WERI-Rb-1 (cell line): ENCODE data around the gene KIF24.

Experiments
- DNase-seq: peaks from one replicate; pipeline ENCODE4 v3.0.0-alpha.2; 2020
- H3K27ac ChIP-seq: fragments of 250-450 bp; sonication (Bioruptor Pico); 2 replicates; pipeline ENCODE4 v1.5.1; 2020; ENCODE audit warnings: mild to moderate bottlenecking, moderate library complexity
- H3K27me3 ChIP-seq: fragments of 250-450 bp; sonication (Bioruptor Pico); 2 replicates; pipeline ENCODE4 v1.5.1; 2021; ENCODE audit warnings: mild to moderate bottlenecking, low read depth, moderate library complexity; ENCODE audit not compliant: insufficient read depth, severe bottlenecking
- H3K36me3 ChIP-seq: fragments of 250-450 bp; sonication (Bioruptor Pico); 2 replicates; pipeline ENCODE4 v1.5.1; 2020; ENCODE audit warnings: mild to moderate bottlenecking, moderate library complexity
- H3K4me3 ChIP-seq: 2 replicates; pipeline ENCODE4 v1.5.1; 2011; ENCODE audit warnings: low read depth, mild to moderate bottlenecking, control low read depth, low read length
- H3K9me3 ChIP-seq: fragments of 250-450 bp; sonication (Bioruptor Pico); 2 replicates; pipeline ENCODE4 v1.5.1; 2021; ENCODE audit warnings: mild to moderate bottlenecking, moderate library complexity; ENCODE audit not compliant: severe bottlenecking
- TF ChIP-seq, protein P1 (sequence below): IDR thresholded peaks from 2 replicates; pipeline ENCODE4 v1.5.1; 2011; ENCODE audit warnings: low read depth, mild to moderate bottlenecking, control low read depth, inconsistent platforms, low read length

The KIF24 gene

GRCh38 chr9:34333836-34334235, 4.8 kb upstream of the KIF24 start:
- H3K9me3 ChIP-seq, result no peaks in the 10 kb centered on the region
- H3K4me3 ChIP-seq, result no peak overlapping the region
- TF ChIP-seq, protein P1, sequence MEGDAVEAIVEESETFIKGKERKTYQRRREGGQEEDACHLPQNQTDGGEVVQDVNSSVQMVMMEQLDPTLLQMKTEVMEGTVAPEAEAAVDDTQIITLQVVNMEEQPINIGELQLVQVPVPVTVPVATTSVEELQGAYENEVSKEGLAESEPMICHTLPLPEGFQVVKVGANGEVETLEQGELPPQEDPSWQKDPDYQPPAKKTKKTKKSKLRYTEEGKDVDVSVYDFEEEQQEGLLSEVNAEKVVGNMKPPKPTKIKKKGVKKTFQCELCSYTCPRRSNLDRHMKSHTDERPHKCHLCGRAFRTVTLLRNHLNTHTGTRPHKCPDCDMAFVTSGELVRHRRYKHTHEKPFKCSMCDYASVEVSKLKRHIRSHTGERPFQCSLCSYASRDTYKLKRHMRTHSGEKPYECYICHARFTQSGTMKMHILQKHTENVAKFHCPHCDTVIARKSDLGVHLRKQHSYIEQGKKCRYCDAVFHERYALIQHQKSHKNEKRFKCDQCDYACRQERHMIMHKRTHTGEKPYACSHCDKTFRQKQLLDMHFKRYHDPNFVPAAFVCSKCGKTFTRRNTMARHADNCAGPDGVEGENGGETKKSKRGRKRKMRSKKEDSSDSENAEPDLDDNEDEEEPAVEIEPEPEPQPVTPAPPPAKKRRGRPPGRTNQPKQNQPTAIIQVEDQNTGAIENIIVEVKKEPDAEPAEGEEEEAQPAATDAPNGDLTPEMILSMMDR, result no peak
- no peaks in the 10 kb centered on the region for H3K27me3 ChIP-seq
- no peak for DNase-seq
- H3K27ac ChIP-seq, result no peak overlapping the region
- H3K36me3 ChIP-seq, result peaks cover 6% of the 10 kb centered on the region

DNA sequence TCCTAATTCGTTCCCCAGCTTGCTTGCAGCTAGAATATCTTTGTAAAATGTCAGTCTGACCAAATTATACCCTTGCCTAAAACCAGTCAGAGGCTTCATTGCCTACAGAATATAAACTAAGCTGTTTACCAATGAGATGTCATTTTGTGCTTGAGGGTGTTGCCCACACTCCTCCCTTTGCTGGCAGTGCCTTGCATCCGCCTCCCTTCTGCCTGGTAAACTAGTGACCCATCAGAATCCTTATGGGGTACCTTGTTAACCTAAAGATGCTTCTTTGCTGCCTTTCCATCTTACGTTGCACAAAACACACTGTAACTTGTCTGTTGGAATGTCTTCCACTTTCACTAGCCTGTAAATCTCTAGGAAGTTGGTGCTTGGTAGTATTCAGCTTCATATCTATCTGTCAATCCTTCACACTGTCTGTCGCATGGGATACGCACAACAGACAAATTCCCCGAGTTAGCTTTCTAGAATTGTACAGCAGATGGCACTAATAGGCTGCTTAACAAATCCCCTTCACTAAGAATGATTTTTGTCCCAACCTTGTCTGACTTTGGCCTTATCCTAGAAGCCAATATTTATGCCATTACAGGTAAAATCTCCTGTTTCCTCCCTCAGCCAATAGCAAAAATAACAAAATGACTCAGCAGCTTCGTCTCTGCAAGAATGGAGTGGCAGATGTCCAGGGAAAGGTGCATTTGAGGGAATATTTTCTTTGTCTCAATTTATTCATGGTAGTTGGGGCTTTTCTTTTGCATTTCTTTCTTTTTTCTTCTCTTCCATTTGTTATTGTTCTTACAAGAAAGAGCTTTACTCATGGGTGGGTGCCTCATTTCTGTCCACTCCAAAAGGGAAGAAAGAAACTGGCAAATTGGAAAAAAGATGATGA, 3.3 kb upstream of the KIF24 start:
- TF ChIP-seq, protein P1, result peak; percentile 55
- H3K27ac ChIP-seq, result no peak overlapping the region
- peak; percentile 17 for DNase-seq
- no peaks in the 10 kb centered on the region for H3K27me3 ChIP-seq
- no peaks in the 10 kb centered on the region for H3K36me3 ChIP-seq
- no peaks in the 10 kb centered on the region for H3K9me3 ChIP-seq
- H3K4me3 ChIP-seq, result no peak overlapping the region

DNA sequence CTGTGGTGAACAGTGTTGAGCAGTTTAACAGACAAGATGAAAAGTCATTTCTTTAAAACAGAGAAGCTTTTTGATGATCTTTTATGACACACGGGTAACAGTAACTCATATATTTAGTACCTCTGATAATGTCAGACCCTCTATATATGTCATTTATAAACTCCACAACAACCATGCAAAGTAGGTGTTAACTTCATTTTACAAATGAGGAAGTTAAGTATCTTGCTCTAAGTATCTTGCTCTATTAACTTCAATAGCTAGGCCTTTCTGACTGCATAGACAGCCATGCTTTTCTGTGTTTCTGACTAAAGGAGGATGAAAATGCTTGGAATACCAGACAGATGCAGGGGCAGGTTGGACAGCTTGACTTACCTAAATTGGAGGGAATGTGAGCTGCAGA, 2.1 kb upstream of the KIF24 start:
- no peak for DNase-seq
- H3K9me3 ChIP-seq, result no peaks in the 10 kb centered on the region
- H3K27ac ChIP-seq, result no peak overlapping the region
- TF ChIP-seq, protein P1, result no peak
- H3K36me3 ChIP-seq, result no peaks in the 10 kb centered on the region
- H3K27me3 ChIP-seq, result no peaks in the 10 kb centered on the region
- H3K4me3 ChIP-seq, result no peak overlapping the region

GRCh38 chr9:34328500-34328986, 525 bp downstream of the KIF24 start:
- no peaks in the 10 kb centered on the region for H3K27me3 ChIP-seq
- TF ChIP-seq, protein P1, result no peak
- no peaks in the 10 kb centered on the region for H3K9me3 ChIP-seq
- H3K27ac ChIP-seq, result peak overlapping the region; percentile 93
- H3K36me3 ChIP-seq, result no peaks in the 10 kb centered on the region
- peak overlapping the region; percentile 93 for H3K4me3 ChIP-seq
- DNase-seq, result no peak

DNA sequence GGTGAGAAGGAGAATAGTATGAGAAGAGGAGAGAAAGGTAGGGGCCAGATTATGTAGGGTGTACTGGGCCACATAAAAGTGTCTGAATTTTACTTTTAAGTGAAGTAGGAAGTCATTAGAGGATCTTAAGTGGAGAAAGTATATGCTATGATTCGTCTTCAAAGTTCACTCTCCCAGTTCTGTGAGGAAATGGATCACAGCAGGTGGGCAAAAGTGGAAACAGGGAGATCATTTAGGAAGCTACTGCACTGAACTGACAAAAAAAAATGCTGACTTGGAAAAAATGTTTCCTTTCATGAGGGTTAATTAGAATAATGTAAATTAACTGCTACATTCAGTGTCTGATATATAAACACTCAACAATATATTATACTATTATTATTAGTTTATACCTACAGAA, 2.4 kb downstream of the KIF24 start:
- H3K4me3 ChIP-seq, result no peak overlapping the region

More for the DNA sequence above, 2.4 kb downstream of the KIF24 start:
- H3K36me3 ChIP-seq, result no peaks in the 10 kb centered on the region
- no peak overlapping the region for H3K27ac ChIP-seq
- no peaks in the 10 kb centered on the region for H3K27me3 ChIP-seq
- TF ChIP-seq, protein P1, result no peak
- H3K9me3 ChIP-seq, result no peaks in the 10 kb centered on the region
- no peak for DNase-seq
